ENCODE results near the gene TMEM231.

The TMEM231 gene

GRCh38 chr16:75576384-75576811 is 20.3 kb upstream of the TMEM231 start:
- TF ChIP-seq, protein P1, sequence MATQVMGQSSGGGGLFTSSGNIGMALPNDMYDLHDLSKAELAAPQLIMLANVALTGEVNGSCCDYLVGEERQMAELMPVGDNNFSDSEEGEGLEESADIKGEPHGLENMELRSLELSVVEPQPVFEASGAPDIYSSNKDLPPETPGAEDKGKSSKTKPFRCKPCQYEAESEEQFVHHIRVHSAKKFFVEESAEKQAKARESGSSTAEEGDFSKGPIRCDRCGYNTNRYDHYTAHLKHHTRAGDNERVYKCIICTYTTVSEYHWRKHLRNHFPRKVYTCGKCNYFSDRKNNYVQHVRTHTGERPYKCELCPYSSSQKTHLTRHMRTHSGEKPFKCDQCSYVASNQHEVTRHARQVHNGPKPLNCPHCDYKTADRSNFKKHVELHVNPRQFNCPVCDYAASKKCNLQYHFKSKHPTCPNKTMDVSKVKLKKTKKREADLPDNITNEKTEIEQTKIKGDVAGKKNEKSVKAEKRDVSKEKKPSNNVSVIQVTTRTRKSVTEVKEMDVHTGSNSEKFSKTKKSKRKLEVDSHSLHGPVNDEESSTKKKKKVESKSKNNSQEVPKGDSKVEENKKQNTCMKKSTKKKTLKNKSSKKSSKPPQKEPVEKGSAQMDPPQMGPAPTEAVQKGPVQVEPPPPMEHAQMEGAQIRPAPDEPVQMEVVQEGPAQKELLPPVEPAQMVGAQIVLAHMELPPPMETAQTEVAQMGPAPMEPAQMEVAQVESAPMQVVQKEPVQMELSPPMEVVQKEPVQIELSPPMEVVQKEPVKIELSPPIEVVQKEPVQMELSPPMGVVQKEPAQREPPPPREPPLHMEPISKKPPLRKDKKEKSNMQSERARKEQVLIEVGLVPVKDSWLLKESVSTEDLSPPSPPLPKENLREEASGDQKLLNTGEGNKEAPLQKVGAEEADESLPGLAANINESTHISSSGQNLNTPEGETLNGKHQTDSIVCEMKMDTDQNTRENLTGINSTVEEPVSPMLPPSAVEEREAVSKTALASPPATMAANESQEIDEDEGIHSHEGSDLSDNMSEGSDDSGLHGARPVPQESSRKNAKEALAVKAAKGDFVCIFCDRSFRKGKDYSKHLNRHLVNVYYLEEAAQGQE (IDR thresholded peaks at IDR 0.05; ENCODE audit: insufficient read depth in 1 of 2, low read depth in 2 of 2, low read length in 2 of 2): no peak
- TF ChIP-seq FOXP2 (optimal IDR thresholded peaks at IDR 0.05; ENCODE audit: borderline replicate concordance, extremely low read depth, extremely low read length, insufficient read depth) (no peak), TAF1 (IDR thresholded peaks at IDR 0.05; ENCODE audit: borderline replicate concordance, insufficient read depth, low read length) (no peak), POLR2AphosphoS5 (IDR thresholded peaks at IDR 0.05; ENCODE audit: low read depth, low read length) (no peak), SIN3A (IDR thresholded peaks at IDR 0.05; ENCODE audit: borderline replicate concordance, insufficient read depth, low read length) (no peak)

- no peak for TF ChIP-seq TAF1 (IDR thresholded peaks at IDR 0.05; ENCODE audit: borderline replicate concordance, insufficient read depth, low read length)
- TF ChIP-seq POLR2AphosphoS5 (IDR thresholded peaks at IDR 0.05; ENCODE audit: low read depth, low read length): no peak
- TF ChIP-seq FOXP2 (optimal IDR thresholded peaks at IDR 0.05; ENCODE audit: borderline replicate concordance, extremely low read depth, extremely low read length, insufficient read depth): no peak
- TF ChIP-seq, protein P1 (IDR thresholded peaks at IDR 0.05; ENCODE audit: insufficient read depth in 1 of 2, low read depth in 2 of 2, low read length in 2 of 2): no peak
- no peak for TF ChIP-seq SIN3A (IDR thresholded peaks at IDR 0.05; ENCODE audit: borderline replicate concordance, insufficient read depth, low read length)
Observed at GRCh38 chr16:75575958-75576357, 19.9 kb upstream of the TMEM231 start.

GRCh38 chr16:75573955-75574354 is 17.9 kb upstream of the TMEM231 start:
- no peak for TF ChIP-seq TAF1 (IDR thresholded peaks at IDR 0.05; ENCODE audit: borderline replicate concordance, insufficient read depth, low read length)

- TF ChIP-seq, protein P1 (IDR thresholded peaks at IDR 0.05; ENCODE audit: insufficient read depth in 1 of 2, low read depth in 2 of 2, low read length in 2 of 2): no peak
- no peak for TF ChIP-seq SIN3A (IDR thresholded peaks at IDR 0.05; ENCODE audit: borderline replicate concordance, insufficient read depth, low read length)
- no peak for TF ChIP-seq TAF1 (IDR thresholded peaks at IDR 0.05; ENCODE audit: borderline replicate concordance, insufficient read depth, low read length)
- no peak for TF ChIP-seq FOXP2 (optimal IDR thresholded peaks at IDR 0.05; ENCODE audit: borderline replicate concordance, extremely low read depth, extremely low read length, insufficient read depth)
- no peak for TF ChIP-seq POLR2AphosphoS5 (IDR thresholded peaks at IDR 0.05; ENCODE audit: low read depth, low read length)
Observed at GRCh38 chr16:75572864-75573542, 17.0 kb upstream of the TMEM231 start.

GRCh38 chr16:75570396-75571065 is 14.5 kb upstream of the TMEM231 start:
- TF ChIP-seq SIN3A (IDR thresholded peaks at IDR 0.05; ENCODE audit: borderline replicate concordance, insufficient read depth, low read length): no peak
- TF ChIP-seq POLR2AphosphoS5 (IDR thresholded peaks at IDR 0.05; ENCODE audit: low read depth, low read length): no peak
- no peak for TF ChIP-seq TAF1 (IDR thresholded peaks at IDR 0.05; ENCODE audit: borderline replicate concordance, insufficient read depth, low read length)
- TF ChIP-seq FOXP2 (optimal IDR thresholded peaks at IDR 0.05; ENCODE audit: borderline replicate concordance, extremely low read depth, extremely low read length, insufficient read depth): no peak
- TF ChIP-seq, protein P1 (IDR thresholded peaks at IDR 0.05; ENCODE audit: insufficient read depth in 1 of 2, low read depth in 2 of 2, low read length in 2 of 2): no peak
